ENCODE results near the gene SRPX. TPM values are rescaled to one million over a fixed set of nuclear protein-coding genes. Genes with fewer than 3 reads are reported as not detected.

SRPX gene
- total and polyA plus RNA-seq, 5 donors from 2014 or later = not detected

- no peaks in the 10 kb centered on the region for H3K27me3 ChIP-seq (ENCODE audit: control insufficient read depth, insufficient read depth, low read length)
- ATAC-seq (ENCODE audit: low read depth in 2 of 2) (no peak), DNase-seq (no peak)
- H3K4me1 ChIP-seq (ENCODE audit: control insufficient read depth, insufficient read depth, low read length, poor library complexity, severe bottlenecking) = no peaks in the 10 kb centered on the region
- Mint-ChIP-seq H3K4me1 (no peaks in the 10 kb centered on the region), H3K4me3 (no peak overlapping the region), H3K27ac (no peak overlapping the region), H3K9me3 (peaks cover 0 to 4% (median 0%) of the 10 kb centered on the region in 7 donors), H3K36me3 (no peaks in the 10 kb centered on the region), H3K27me3 (no peaks in the 10 kb centered on the region)
- H3K4me3 ChIP-seq (ENCODE audit: low read depth, low read length) = no peak overlapping the region
- H3K36me3 ChIP-seq (ENCODE audit: control insufficient read depth, insufficient read depth, low read length) = no peaks in the 10 kb centered on the region
- H3K9me3 ChIP-seq (ENCODE audit: control insufficient read depth in 2 of 2, low read length in 2 of 2) = no peaks in the 10 kb centered on the region
- H3K27ac ChIP-seq (ENCODE audit: insufficient read depth, low read length, poor library complexity, severe bottlenecking) = no peak overlapping the region
Observed at GRCh38 chrX:38151441-38151840, 69.2 kb downstream of the SRPX start.

DNA sequence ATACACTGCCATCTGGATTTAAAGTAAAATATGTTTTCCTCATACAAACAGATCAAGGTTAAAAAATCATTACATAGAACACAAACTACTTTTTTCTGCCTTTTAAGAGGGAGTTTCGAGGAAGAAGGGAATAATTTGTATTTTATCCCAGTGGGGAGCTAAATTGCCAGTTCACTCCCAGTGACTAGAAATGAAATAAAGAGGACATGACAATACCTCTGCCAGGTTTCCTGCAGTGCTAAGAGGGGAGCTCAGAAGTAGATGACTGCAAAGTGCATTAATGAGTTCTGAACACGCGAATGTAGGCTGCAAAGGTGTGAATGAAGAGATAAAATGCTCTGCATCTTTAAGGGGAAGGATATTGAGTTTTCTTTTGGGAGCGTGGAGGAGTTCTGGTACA is 69.7 kb downstream of the SRPX start:
- no peak for DNase-seq
- H3K27me3 Mint-ChIP-seq = no peaks in the 10 kb centered on the region

DNA sequence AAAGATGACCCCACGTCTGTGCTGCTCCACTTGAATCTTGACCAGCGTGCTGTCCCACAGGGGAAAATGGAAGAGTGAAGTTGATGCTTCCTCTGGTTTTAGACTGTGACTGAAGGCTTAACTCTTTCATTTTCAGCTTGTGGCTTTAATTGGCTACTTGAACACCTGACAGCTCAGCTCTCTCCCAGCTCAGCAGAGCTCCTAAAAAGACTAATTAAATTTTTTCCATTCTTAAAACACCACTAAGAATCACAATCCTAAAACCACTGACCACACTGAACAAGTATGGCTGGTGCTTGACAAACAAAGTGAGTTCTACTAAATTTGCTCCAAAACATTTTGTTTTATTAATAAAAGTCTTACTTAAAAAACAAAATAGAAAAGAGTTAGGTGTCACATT is 71.7 kb downstream of the SRPX start:
- Mint-ChIP-seq H3K27ac (no peak overlapping the region), H3K4me3 (no peak overlapping the region)
- H3K27me3 ChIP-seq (ENCODE audit: control insufficient read depth, insufficient read depth, low read length) = no peaks in the 10 kb centered on the region

More for the DNA sequence above, 69.7 kb downstream of the SRPX start:
- Histone ChIP-seq H3K4me3 (ENCODE audit: low read depth, low read length) (no peak overlapping the region), H3K4me1 (ENCODE audit: control insufficient read depth, insufficient read depth, low read length, poor library complexity, severe bottlenecking) (no peaks in the 10 kb centered on the region), H3K27ac (ENCODE audit: insufficient read depth, low read length, poor library complexity, severe bottlenecking) (no peak overlapping the region), H3K9me3 (ENCODE audit: control insufficient read depth in 2 of 2, low read length in 2 of 2) (no peaks in the 10 kb centered on the region), H3K27me3 (ENCODE audit: control insufficient read depth, insufficient read depth, low read length) (no peaks in the 10 kb centered on the region), H3K36me3 (ENCODE audit: control insufficient read depth, insufficient read depth, low read length) (no peaks in the 10 kb centered on the region)
- Mint-ChIP-seq H3K27ac (no peak overlapping the region), H3K36me3 (no peaks in the 10 kb centered on the region), H3K4me1 (no peaks in the 10 kb centered on the region), H3K9me3 (peaks cover 0 to 4% (median 0%) of the 10 kb centered on the region in 7 donors), H3K4me3 (no peak overlapping the region)
- ATAC-seq (ENCODE audit: low read depth in 2 of 2) = no peak

DNA sequence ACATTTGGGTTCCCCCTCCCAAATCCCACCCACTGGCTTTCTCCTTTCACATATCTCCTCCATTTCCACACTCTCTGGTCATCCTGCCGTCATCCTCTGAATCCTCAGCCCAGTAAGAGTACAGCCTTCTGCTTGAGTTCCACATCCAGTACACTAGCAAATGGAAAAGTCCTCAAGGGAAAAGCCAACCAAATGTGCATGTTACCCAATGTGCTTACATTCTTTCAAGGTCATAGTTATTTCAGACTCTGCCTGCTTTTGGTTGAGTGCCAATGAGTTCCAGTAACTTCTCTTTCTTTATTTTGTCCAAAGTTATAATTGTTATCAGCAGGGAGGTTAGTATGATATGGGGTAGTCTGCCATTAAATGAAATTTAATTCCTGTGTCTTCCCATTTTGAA is 78.1 kb downstream of the SRPX start:
- Mint-ChIP-seq H3K27ac (no peak overlapping the region), H3K27me3 (no peaks in the 10 kb centered on the region), H3K4me1 (no peaks in the 10 kb centered on the region), H3K4me3 (no peak overlapping the region), H3K36me3 (no peaks in the 10 kb centered on the region), H3K9me3 (peaks cover 0 to 7% (median 0%) of the 10 kb centered on the region in 7 donors)
- no peaks in the 10 kb centered on the region for H3K4me1 ChIP-seq (ENCODE audit: control insufficient read depth, insufficient read depth, low read length, poor library complexity, severe bottlenecking)
- DNase-seq (no peak), ATAC-seq (ENCODE audit: low read depth in 2 of 2) (no peak)
- no peak overlapping the region for H3K27ac ChIP-seq (ENCODE audit: insufficient read depth, low read length, poor library complexity, severe bottlenecking)
- H3K36me3 ChIP-seq (ENCODE audit: control insufficient read depth, insufficient read depth, low read length) = no peaks in the 10 kb centered on the region
- no peaks in the 10 kb centered on the region for H3K9me3 ChIP-seq (ENCODE audit: control insufficient read depth in 2 of 2, low read length in 2 of 2)
- no peaks in the 10 kb centered on the region for H3K27me3 ChIP-seq (ENCODE audit: control insufficient read depth, insufficient read depth, low read length)
- H3K4me3 ChIP-seq (ENCODE audit: low read depth, low read length) = no peak overlapping the region

More for the DNA sequence above, 71.7 kb downstream of the SRPX start:
- DNase-seq (no peak), ATAC-seq (ENCODE audit: low read depth in 2 of 2) (no peak)
- Mint-ChIP-seq H3K27me3 (no peaks in the 10 kb centered on the region), H3K9me3 (peaks cover 0 to 4% (median 0%) of the 10 kb centered on the region in 7 donors), H3K36me3 (no peaks in the 10 kb centered on the region), H3K4me1 (no peaks in the 10 kb centered on the region)
- Histone ChIP-seq H3K9me3 (ENCODE audit: control insufficient read depth in 2 of 2, low read length in 2 of 2) (no peaks in the 10 kb centered on the region), H3K27ac (ENCODE audit: insufficient read depth, low read length, poor library complexity, severe bottlenecking) (no peak overlapping the region), H3K4me3 (ENCODE audit: low read depth, low read length) (no peak overlapping the region), H3K4me1 (ENCODE audit: control insufficient read depth, insufficient read depth, low read length, poor library complexity, severe bottlenecking) (no peaks in the 10 kb centered on the region), H3K36me3 (ENCODE audit: control insufficient read depth, insufficient read depth, low read length) (no peaks in the 10 kb centered on the region)

- Mint-ChIP-seq H3K4me1 (no peaks in the 10 kb centered on the region), H3K36me3 (no peaks in the 10 kb centered on the region), H3K27ac (no peak overlapping the region), H3K4me3 (no peak overlapping the region), H3K27me3 (no peaks in the 10 kb centered on the region), H3K9me3 (peaks cover 0 to 5% (median 0%) of the 10 kb centered on the region in 7 donors)
- Histone ChIP-seq H3K4me3 (ENCODE audit: low read depth, low read length) (no peak overlapping the region), H3K27me3 (ENCODE audit: control insufficient read depth, insufficient read depth, low read length) (no peaks in the 10 kb centered on the region), H3K27ac (ENCODE audit: insufficient read depth, low read length, poor library complexity, severe bottlenecking) (no peak overlapping the region), H3K9me3 (ENCODE audit: control insufficient read depth in 2 of 2, low read length in 2 of 2) (no peaks in the 10 kb centered on the region), H3K4me1 (ENCODE audit: control insufficient read depth, insufficient read depth, low read length, poor library complexity, severe bottlenecking) (no peaks in the 10 kb centered on the region), H3K36me3 (ENCODE audit: control insufficient read depth, insufficient read depth, low read length) (no peaks in the 10 kb centered on the region)
- no peak for DNase-seq
- ATAC-seq (ENCODE audit: low read depth in 2 of 2) = no peak
Observed at GRCh38 chrX:38138900-38139299, 81.8 kb downstream of the SRPX start.

DNA sequence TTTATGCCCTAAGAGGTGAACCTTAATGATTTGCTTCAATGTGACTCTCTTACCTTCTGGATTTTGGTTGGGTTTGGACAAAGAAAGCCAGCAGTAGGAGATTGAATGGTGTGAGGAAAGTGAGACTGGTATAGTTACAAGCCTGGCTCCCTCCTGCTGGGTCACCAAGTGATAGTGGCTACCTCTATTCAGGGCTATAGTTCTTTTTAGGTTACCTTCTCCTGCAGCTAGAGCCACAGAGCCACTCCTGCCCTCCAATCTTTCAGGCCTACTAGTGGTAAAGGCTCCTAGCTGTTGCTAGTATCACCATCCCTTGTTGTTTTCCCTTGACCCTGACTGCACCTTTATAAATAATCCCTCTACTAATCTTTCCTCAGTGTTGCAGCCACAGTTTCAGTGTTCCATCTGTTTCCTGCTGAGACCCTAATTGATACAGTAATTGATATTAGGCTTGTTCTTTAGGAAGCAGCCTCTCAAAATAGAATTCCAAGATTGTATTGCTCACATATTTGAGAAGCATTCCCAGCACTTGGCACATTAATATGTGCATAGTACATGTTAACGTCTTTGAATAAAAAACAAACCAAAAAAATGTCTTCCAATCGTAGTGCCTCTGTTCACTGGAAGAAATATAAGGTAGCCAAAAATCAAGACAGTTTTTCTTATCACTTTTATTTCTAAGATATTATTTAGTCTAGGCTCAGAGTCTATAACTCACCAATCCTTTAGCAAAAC is 82.3 kb downstream of the SRPX start:
- Mint-ChIP-seq H3K9me3 (peaks cover 0 to 4% (median 0%) of the 10 kb centered on the region in 7 donors), H3K4me3 (no peak overlapping the region), H3K27ac (peak overlapping the region in 1 of 3 donors; percentile 31), H3K36me3 (no peaks in the 10 kb centered on the region), H3K4me1 (no peaks in the 10 kb centered on the region), H3K27me3 (no peaks in the 10 kb centered on the region)
- Histone ChIP-seq H3K9me3 (ENCODE audit: control insufficient read depth in 2 of 2, low read length in 2 of 2) (no peaks in the 10 kb centered on the region), H3K27me3 (ENCODE audit: control insufficient read depth, insufficient read depth, low read length) (no peaks in the 10 kb centered on the region), H3K4me3 (ENCODE audit: low read depth, low read length) (no peak overlapping the region), H3K4me1 (ENCODE audit: control insufficient read depth, insufficient read depth, low read length, poor library complexity, severe bottlenecking) (no peaks in the 10 kb centered on the region), H3K27ac (ENCODE audit: insufficient read depth, low read length, poor library complexity, severe bottlenecking) (no peak overlapping the region), H3K36me3 (ENCODE audit: control insufficient read depth, insufficient read depth, low read length) (no peaks in the 10 kb centered on the region)
- DNase-seq = no peak
- no peak for ATAC-seq (ENCODE audit: low read depth in 2 of 2)

DNA sequence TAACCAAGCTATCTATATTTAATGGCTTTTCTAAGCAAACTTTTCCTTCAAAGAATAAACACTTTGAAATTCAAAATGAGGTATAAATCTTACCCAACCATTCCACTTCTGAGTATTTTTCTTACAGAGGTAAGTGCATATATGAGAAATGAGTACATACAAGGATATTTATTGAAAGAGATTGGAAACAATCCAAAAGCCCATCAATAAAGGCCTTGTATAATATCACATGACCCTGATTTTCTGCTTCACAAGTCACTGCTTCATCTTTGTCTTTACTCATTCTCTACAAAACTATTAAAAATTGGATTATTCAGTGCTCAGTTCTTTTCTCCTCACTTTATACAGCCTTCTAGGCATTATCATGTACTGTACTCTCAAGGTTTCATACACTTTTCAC is 91.3 kb downstream of the SRPX start:
- H3K4me1 Mint-ChIP-seq = no peaks in the 10 kb centered on the region
- ATAC-seq (ENCODE audit: low read depth in 2 of 2) (no peak), DNase-seq (no peak)
- H3K27ac ChIP-seq (ENCODE audit: insufficient read depth, low read length, poor library complexity, severe bottlenecking) = no peak overlapping the region
- no peak overlapping the region for H3K4me3 Mint-ChIP-seq
- no peaks in the 10 kb centered on the region for H3K4me1 ChIP-seq (ENCODE audit: control insufficient read depth, insufficient read depth, low read length, poor library complexity, severe bottlenecking)
- no peaks in the 10 kb centered on the region for H3K27me3 ChIP-seq (ENCODE audit: control insufficient read depth, insufficient read depth, low read length)
- peaks cover 0 to 2% (median 0%) of the 10 kb centered on the region in 7 donors for H3K9me3 Mint-ChIP-seq
- no peak overlapping the region for H3K27ac Mint-ChIP-seq
- no peaks in the 10 kb centered on the region for H3K36me3 ChIP-seq (ENCODE audit: control insufficient read depth, insufficient read depth, low read length)
- no peaks in the 10 kb centered on the region for H3K27me3 Mint-ChIP-seq
- H3K4me3 ChIP-seq (ENCODE audit: low read depth, low read length) = no peak overlapping the region
- H3K36me3 Mint-ChIP-seq = no peaks in the 10 kb centered on the region
- H3K9me3 ChIP-seq (ENCODE audit: control insufficient read depth in 2 of 2, low read length in 2 of 2) = no peaks in the 10 kb centered on the region

DNA sequence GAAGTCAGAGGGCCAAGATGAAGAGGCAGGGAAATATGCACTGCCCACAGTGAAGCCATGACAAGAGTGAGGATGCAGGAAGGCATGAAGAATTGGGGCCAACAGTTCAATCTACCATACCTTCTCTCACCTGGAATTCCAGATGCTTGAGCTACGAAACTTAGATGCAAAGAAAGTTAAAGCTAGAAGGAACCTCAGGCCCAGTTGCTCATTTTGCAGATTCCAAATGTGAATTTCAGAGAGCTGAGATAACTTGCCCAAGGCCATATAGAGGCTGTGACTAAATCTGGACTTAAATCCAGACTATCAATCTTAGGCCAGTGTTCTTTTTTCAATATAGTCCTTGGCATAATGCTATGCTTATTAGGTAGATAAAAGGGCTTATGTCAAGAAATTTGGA is 92.7 kb downstream of the SRPX start:
- Mint-ChIP-seq H3K27me3 (no peaks in the 10 kb centered on the region), H3K27ac (no peak overlapping the region), H3K36me3 (no peaks in the 10 kb centered on the region), H3K9me3 (peaks cover 0 to 2% (median 0%) of the 10 kb centered on the region in 7 donors), H3K4me3 (no peak overlapping the region), H3K4me1 (no peaks in the 10 kb centered on the region)
- Histone ChIP-seq H3K4me1 (ENCODE audit: control insufficient read depth, insufficient read depth, low read length, poor library complexity, severe bottlenecking) (no peaks in the 10 kb centered on the region), H3K9me3 (ENCODE audit: control insufficient read depth in 2 of 2, low read length in 2 of 2) (no peaks in the 10 kb centered on the region), H3K27me3 (ENCODE audit: control insufficient read depth, insufficient read depth, low read length) (no peaks in the 10 kb centered on the region), H3K4me3 (ENCODE audit: low read depth, low read length) (no peak overlapping the region), H3K36me3 (ENCODE audit: control insufficient read depth, insufficient read depth, low read length) (no peaks in the 10 kb centered on the region), H3K27ac (ENCODE audit: insufficient read depth, low read length, poor library complexity, severe bottlenecking) (no peak overlapping the region)
- ATAC-seq (ENCODE audit: low read depth in 2 of 2) (no peak), DNase-seq (no peak)

Data from CD4-positive, CD25-positive, alpha-beta regulatory T cell (primary cell).